Spinal cord (tissue), 10 donors: Measurements from ENCODE around the gene SULT1C3. TPM values are rescaled to one million over a fixed set of nuclear protein-coding genes. Genes with fewer than 3 reads are reported as not detected.

Experiments used
- DNase-seq, 6 donors: peaks; one replicate each; pipeline versions ENCODE4 v3.0.0 to v3.0.0-alpha.2; 2013 to 2015; ENCODE audit warnings: low spot score in 6 of 6, low read depth in 4 of 6
- H3K27ac ChIP-seq: one replicate; pipeline ENCODE4 v1.5.1; 2013; ENCODE audit warnings: low read depth, low read length, control low read depth
- H3K27me3 ChIP-seq: one replicate; pipeline ENCODE4 v1.6.1; 2013; ENCODE audit warnings: low read length; ENCODE audit not compliant: control insufficient read depth, insufficient read depth
- H3K36me3 ChIP-seq: one replicate; pipeline ENCODE4 v1.6.1; 2013; ENCODE audit warnings: low read length; ENCODE audit not compliant: control insufficient read depth, insufficient read depth
- H3K4me1 ChIP-seq: one replicate; pipeline ENCODE4 v1.6.1; 2013; ENCODE audit warnings: low read length; ENCODE audit not compliant: control insufficient read depth, insufficient read depth
- H3K4me3 ChIP-seq: one replicate; pipeline ENCODE4 v1.5.1; 2013; ENCODE audit warnings: low read depth, low read length, control low read depth
- H3K9me3 ChIP-seq: one replicate; pipeline ENCODE4 v1.6.1; 2013; ENCODE audit warnings: low read length; ENCODE audit not compliant: control insufficient read depth, insufficient read depth
- WGBS: methylation state at CpG from one replicate; pipeline ENCODE4 v1.1.5; 2013; ENCODE audit warnings: missing lambda C conversion rate; ENCODE audit not compliant: insufficient coverage; 5-methylcytosine and 5-hydroxymethylcytosine counted together
- polyA plus RNA-seq, 2 donors: library from polyadenylated mRNA; unstranded; fragments of 120-200 nt; gene quantifications; one replicate each; pipeline ENCODE4 v1.2.1, GENCODE V29; 2013; ENCODE audit not compliant: insufficient read length in 2 of 2
- total RNA-seq, 2 donors: library from RNA; depleted of rRNA in 1 of 2; stranded (reverse); fragments of 120-200 nt in 1 of 2; fragments of >200 nt in 1 of 2; gene quantifications; one replicate each; pipeline versions ENCODE4 v1.2.3 to v1.2.4, GENCODE V29; 2013 to 2014
- donor health status: healthy.

The SULT1C3 gene
- total and polyA plus RNA-seq, 4 donors, result not detected

- DNase-seq, result no peak
These were observed 19.6 kb upstream of the SULT1C3 start for GRCh38 chr2:108220191-108220590.

DNA sequence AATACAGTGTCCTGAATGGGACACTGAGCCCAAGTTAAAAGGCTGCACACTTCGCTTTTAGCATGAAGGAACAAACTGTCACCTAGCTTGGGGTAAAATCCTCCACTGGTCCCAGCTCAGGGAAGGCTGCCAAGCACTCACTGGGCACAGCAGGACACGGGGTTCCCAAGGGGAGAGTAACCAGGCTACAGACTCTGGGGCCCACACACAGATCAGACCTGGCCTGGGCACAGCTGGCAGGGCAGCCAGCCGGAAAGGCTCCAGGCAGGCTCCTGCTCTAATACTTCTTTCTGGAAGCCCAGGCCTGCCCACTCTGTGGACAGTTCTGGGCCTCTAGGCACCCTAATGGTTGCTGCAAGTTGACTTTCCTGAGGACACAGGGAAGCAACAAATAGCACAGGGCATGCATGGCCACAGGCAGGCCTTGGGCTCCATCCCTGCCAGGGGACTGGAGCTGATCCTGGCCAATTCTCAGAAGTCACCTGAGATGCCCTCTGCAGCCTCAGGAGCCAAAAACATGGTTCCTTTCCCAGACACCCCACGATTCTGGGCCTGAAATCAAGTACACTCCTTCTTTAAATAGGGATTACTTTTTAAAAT lies 18.7 kb upstream of the SULT1C3 start:
- H3K27ac ChIP-seq, result no peak overlapping the region

More at GRCh38 chr2:108220191-108220590, 19.6 kb upstream of the SULT1C3 start:
- Histone ChIP-seq H3K36me3 (no peaks in the 10 kb centered on the region), H3K4me1 (no peaks in the 10 kb centered on the region), H3K9me3 (peaks cover 5% of the 10 kb centered on the region), H3K27ac (no peak overlapping the region), H3K27me3 (no peaks in the 10 kb centered on the region), H3K4me3 (no peak overlapping the region)
- 86% methylated on average over 2 of the region's 3 CpGs for WGBS

GRCh38 chr2:108222261-108222660 lies 17.5 kb upstream of the SULT1C3 start:
- Histone ChIP-seq H3K4me1 (no peaks in the 10 kb centered on the region), H3K27ac (no peak overlapping the region), H3K36me3 (no peaks in the 10 kb centered on the region), H3K9me3 (peaks cover 5% of the 10 kb centered on the region), H3K27me3 (no peaks in the 10 kb centered on the region), H3K4me3 (no peak overlapping the region)
- 92% methylated on average over 3 of the region's 3 CpGs for WGBS
- DNase-seq, result no peak

More for the DNA sequence above, 18.7 kb upstream of the SULT1C3 start:
- Histone ChIP-seq H3K4me1 (no peaks in the 10 kb centered on the region), H3K4me3 (no peak overlapping the region), H3K36me3 (no peaks in the 10 kb centered on the region), H3K9me3 (peaks cover 5% of the 10 kb centered on the region), H3K27me3 (no peaks in the 10 kb centered on the region)
- 71% methylated on average over 3 of the region's 4 CpGs for WGBS
- peak in 1 of 6 donors; percentile 62 for DNase-seq

- Histone ChIP-seq H3K27me3 (no peaks in the 10 kb centered on the region), H3K9me3 (peaks cover 5% of the 10 kb centered on the region)
- WGBS, result 85% methylated on average over 2 of the region's 4 CpGs
These were observed 16.2 kb upstream of the SULT1C3 start for GRCh38 chr2:108223573-108223972.

GRCh38 chr2:108224022-108224421 lies 15.7 kb upstream of the SULT1C3 start:
- H3K27me3 ChIP-seq, result no peaks in the 10 kb centered on the region
- no peaks in the 10 kb centered on the region for H3K4me1 ChIP-seq
- peaks cover 5% of the 10 kb centered on the region for H3K9me3 ChIP-seq
- DNase-seq, result no peak
- no peak overlapping the region for H3K27ac ChIP-seq
- H3K4me3 ChIP-seq, result no peak overlapping the region
- H3K36me3 ChIP-seq, result no peaks in the 10 kb centered on the region
- WGBS, result no CpG with 5 or more reads among the region's 1 CpG

More at GRCh38 chr2:108223573-108223972, 16.2 kb upstream of the SULT1C3 start:
- Histone ChIP-seq H3K4me1 (no peaks in the 10 kb centered on the region), H3K4me3 (no peak overlapping the region), H3K36me3 (no peaks in the 10 kb centered on the region), H3K27ac (no peak overlapping the region)
- no peak for DNase-seq

- H3K36me3 ChIP-seq, result no peaks in the 10 kb centered on the region
- no peaks in the 10 kb centered on the region for H3K4me1 ChIP-seq
- DNase-seq, result no peak
- whole genome bisulfite sequencing, result 81% methylated on average over 2 of the region's 2 CpGs
- H3K4me3 ChIP-seq, result no peak overlapping the region
- peaks cover 5% of the 10 kb centered on the region for H3K9me3 ChIP-seq
- H3K27ac ChIP-seq, result no peak overlapping the region
- no peaks in the 10 kb centered on the region for H3K27me3 ChIP-seq
These were observed 13.2 kb upstream of the SULT1C3 start for GRCh38 chr2:108226564-108226963.

GRCh38 chr2:108228006-108228405 lies 11.8 kb upstream of the SULT1C3 start:
- Histone ChIP-seq H3K4me3 (no peak overlapping the region), H3K36me3 (no peaks in the 10 kb centered on the region), H3K9me3 (peaks cover 5% of the 10 kb centered on the region), H3K27ac (no peak overlapping the region), H3K4me1 (no peaks in the 10 kb centered on the region), H3K27me3 (no peaks in the 10 kb centered on the region)
- WGBS, result 70% methylated on average over 2 of the region's 4 CpGs
- DNase-seq, result peak in 1 of 6 donors; percentile 79

DNA sequence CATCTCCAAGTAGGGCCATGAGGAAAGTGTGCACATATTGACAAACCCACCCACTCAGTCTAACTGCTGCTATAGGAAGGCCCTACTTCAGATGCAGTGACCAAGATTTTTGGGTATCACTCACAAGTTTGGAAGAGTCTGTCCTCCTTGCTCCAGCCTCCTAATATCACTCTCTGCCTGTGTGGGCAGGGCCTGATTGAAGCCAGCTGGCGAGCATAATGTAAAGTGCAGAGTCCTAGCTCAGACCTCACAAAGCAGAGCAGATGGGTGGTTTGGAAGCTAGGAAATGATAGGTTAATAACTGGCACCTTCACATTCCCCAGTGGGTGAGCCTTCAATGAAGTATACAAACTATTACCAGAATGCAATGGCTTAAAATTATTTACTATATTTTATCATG lies 11.2 kb upstream of the SULT1C3 start:
- H3K36me3 ChIP-seq, result no peaks in the 10 kb centered on the region
- no CpG with 5 or more reads among the region's 1 CpG for WGBS
- H3K4me3 ChIP-seq, result no peak overlapping the region
- DNase-seq, result no peak
- peaks cover 3% of the 10 kb centered on the region for H3K9me3 ChIP-seq
- no peaks in the 10 kb centered on the region for H3K27me3 ChIP-seq
- H3K4me1 ChIP-seq, result no peaks in the 10 kb centered on the region
- H3K27ac ChIP-seq, result no peak overlapping the region

DNA sequence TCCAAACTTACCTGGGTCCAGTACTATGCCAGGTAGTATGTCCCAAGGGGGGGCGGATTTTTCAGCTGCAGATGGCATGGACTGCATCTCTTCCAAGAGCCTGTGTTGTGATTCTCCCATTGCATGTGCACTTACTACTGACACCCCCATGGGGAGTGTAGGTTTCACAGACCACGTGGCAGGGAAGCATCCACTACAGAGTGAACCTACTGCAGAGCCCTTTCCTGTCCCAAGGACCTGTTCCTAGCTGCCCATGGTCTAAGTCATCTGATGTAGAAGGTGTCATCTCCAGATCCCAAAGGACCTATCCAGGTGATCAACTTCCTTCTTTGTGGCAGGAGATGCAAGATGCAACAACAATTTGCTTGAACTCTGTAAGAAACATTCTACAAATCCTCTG lies 9.9 kb upstream of the SULT1C3 start:
- H3K27me3 ChIP-seq, result no peaks in the 10 kb centered on the region
- no peaks in the 10 kb centered on the region for H3K36me3 ChIP-seq
- no peak overlapping the region for H3K4me3 ChIP-seq
- H3K4me1 ChIP-seq, result no peaks in the 10 kb centered on the region
- WGBS, result no CpG with 5 or more reads among the region's 2 CpGs
- no peak overlapping the region for H3K27ac ChIP-seq
- DNase-seq, result no peak
- no peaks in the 10 kb centered on the region for H3K9me3 ChIP-seq

DNA sequence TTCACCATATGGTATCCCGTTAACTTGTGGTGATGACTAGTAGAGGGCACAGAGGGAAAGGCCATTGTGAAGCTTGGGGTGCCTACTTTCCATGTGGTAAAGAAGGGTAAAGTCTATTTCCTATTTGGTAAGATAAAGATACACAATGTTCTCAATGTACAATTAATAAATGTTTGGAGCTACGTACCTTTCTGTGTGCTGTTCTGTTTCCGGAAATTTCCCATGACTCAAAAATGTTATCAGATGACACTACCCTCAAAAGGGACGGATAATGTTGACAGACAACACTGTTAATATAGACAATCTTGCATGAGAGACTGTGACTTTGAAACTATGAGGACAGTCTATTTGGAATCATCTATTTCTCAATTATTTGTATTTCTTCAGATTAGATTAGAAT lies 4.2 kb upstream of the SULT1C3 start:
- WGBS, result no CpG with 5 or more reads among the region's 4 CpGs

More for the DNA sequence above, 4.2 kb upstream of the SULT1C3 start:
- DNase-seq, result no peak
- H3K9me3 ChIP-seq, result no peaks in the 10 kb centered on the region
- no peaks in the 10 kb centered on the region for H3K36me3 ChIP-seq
- H3K4me1 ChIP-seq, result no peaks in the 10 kb centered on the region
- no peaks in the 10 kb centered on the region for H3K27me3 ChIP-seq
- no peak overlapping the region for H3K4me3 ChIP-seq
- H3K27ac ChIP-seq, result no peak overlapping the region
